CD4-positive, alpha-beta memory T cell (primary cell): ENCODE measurements around the gene PTRH1. TPM values are rescaled to one million over a fixed set of nuclear protein-coding genes. Genes with fewer than 3 reads are reported as not detected.

Source experiments
- CTCF ChIA-PET: fragments of 350-600 bp; sonication (Branson Sonifier 250); formaldehyde crosslinking; loops from one replicate; lab custom pipeline; 2021; ENCODE audit warnings: inconsistent platforms; ENCODE audit not compliant: partially characterized antibody; lab: Charles Lee
- POLR2A ChIA-PET: fragments of 350-600 bp; sonication (Branson Sonifier 250); formaldehyde crosslinking; loops from one replicate; lab custom pipeline; 2021; ENCODE audit not compliant: partially characterized antibody; lab: Charles Lee
- DNase-seq, 5 donors: peaks; one replicate each; pipeline versions ENCODE4 v3.0.0 to v3.0.0-alpha.2; 2020 to 2022; ENCODE audit warnings: mixed read lengths in 1 of 5
- H3K27ac ChIP-seq: one replicate; pipeline ENCODE4 v1.7.0; 2013; ENCODE audit warnings: low read depth, low read length
- H3K27me3 ChIP-seq: 2 replicates; pipeline ENCODE4 v1.7.0; 2013; ENCODE audit warnings: mild to moderate bottlenecking, low read length, moderate library complexity; ENCODE audit not compliant: insufficient read depth
- H3K36me3 ChIP-seq: 2 replicates; pipeline ENCODE4 v1.7.0; 2013; ENCODE audit warnings: mild to moderate bottlenecking, low read length, moderate library complexity; ENCODE audit not compliant: insufficient read depth
- H3K4me1 ChIP-seq: 2 replicates; pipeline ENCODE4 v1.7.0; 2013; ENCODE audit warnings: mild to moderate bottlenecking, low read length, moderate library complexity; ENCODE audit not compliant: insufficient read depth
- H3K4me3 ChIP-seq, 2 donors: one replicate each; pipeline ENCODE4 v1.7.0; 2013; ENCODE audit warnings: low read length in 2 of 2, mild to moderate bottlenecking in 1 of 2
- H3K9me3 ChIP-seq, 2 donors: one replicate each; pipeline ENCODE4 v1.7.0; 2013; ENCODE audit warnings: low read length in 2 of 2, control low read depth in 1 of 2; ENCODE audit not compliant: control insufficient read depth in 1 of 2
- H3K27ac Mint-ChIP-seq, 7 donors: one replicate each; pipeline ENCODE4 v1.8.0; 2020 to 2021; ENCODE audit warnings: mixed read lengths in 7 of 7, mild to moderate bottlenecking in 6 of 7, inconsistent platforms in 3 of 7, moderate library complexity in 3 of 7
- H3K27me3 Mint-ChIP-seq, 2 donors: one replicate each; pipeline ENCODE4 v1.8.0; 2020 to 2021; ENCODE audit warnings: mixed read lengths in 2 of 2
- H3K36me3 Mint-ChIP-seq, 2 donors: one replicate each; pipeline ENCODE4 v1.8.0; 2020 to 2021; ENCODE audit warnings: mixed read lengths in 2 of 2, inconsistent platforms in 1 of 2, mild to moderate bottlenecking in 1 of 2
- H3K4me1 Mint-ChIP-seq, 4 donors: one replicate each; pipeline ENCODE4 v1.8.0; 2020 to 2021; ENCODE audit warnings: mixed read lengths in 4 of 4, mild to moderate bottlenecking in 1 of 4
- H3K4me3 Mint-ChIP-seq, 8 donors: one replicate each; pipeline ENCODE4 v1.8.0; 2020 to 2021; ENCODE audit warnings: mixed read lengths in 8 of 8, mild to moderate bottlenecking in 7 of 8, moderate library complexity in 6 of 8, inconsistent platforms in 3 of 8
- H3K9me3 Mint-ChIP-seq, 8 donors: one replicate each; pipeline ENCODE4 v1.8.0; 2020 to 2021; ENCODE audit warnings: mixed read lengths in 8 of 8, mild to moderate bottlenecking in 5 of 8, inconsistent platforms in 3 of 8, moderate library complexity in 1 of 8
- intact Hi-C: fragments of 100-400 bp; cut with micrococcal nuclease; formaldehyde crosslinking; loops from one replicate; pipeline ENCODE4 v1.15.1; 2023
- polyA plus RNA-seq, 2 donors: library from polyadenylated mRNA; unstranded; fragments of 300-500 nt; fragmentation: Illumina TruSeq; gene quantifications; one replicate each; pipeline ENCODE4 v1.2.3, GENCODE V29; 2021
- total RNA-seq, 2 experiments: library from RNA; stranded (reverse); gene quantifications; one replicate each; pipeline ENCODE4 v1.2.3, GENCODE V29; 2021

PTRH1 gene
- total and polyA plus RNA-seq, 4 experiments from 2014 or later, result 7.3 to 31.1 (median 17.0) TPM

DNA sequence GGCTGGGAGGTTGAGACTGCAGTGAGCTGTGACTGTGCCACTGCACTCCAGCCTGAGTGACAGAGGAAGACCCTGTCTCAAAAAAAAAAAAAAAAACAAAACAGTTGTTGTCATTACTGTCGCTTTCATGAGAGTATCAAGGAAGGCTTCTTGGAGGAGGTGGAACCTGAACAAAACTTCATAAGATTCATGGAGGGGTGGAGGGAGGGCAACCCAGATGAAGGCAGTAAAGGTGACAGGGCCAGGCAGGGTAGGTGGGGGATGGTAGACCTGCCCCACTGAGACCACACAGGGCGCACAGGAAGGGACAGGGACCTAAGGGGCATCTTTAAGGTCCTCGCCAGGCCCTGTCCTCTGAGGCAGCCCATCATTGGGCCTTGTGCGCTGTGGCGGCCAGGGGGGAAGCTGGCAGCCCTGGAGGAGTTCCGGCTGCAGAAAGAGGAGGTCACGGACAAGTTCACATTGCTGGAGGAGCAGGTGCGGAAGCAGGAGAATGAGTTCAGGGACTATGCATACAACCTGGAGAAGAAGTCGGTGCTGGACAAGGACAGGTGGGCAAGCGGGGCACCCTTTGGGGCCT lies 5.2 kb downstream of the PTRH1 start:
- no peak overlapping the region for H3K4me3 ChIP-seq
- no peaks in the 10 kb centered on the region for H3K27me3 ChIP-seq
- H3K9me3 ChIP-seq, result no peaks in the 10 kb centered on the region
- H3K9me3 Mint-ChIP-seq, result peaks cover 0 to 1% (median 0%) of the 10 kb centered on the region in 8 donors
- peak overlapping the region in 2 of 7 donors; percentile 0 to 64 for H3K27ac Mint-ChIP-seq
- no peak for DNase-seq
- no peaks in the 10 kb centered on the region for H3K27me3 Mint-ChIP-seq
- H3K4me1 Mint-ChIP-seq, result peaks cover 14 to 39% (median 25%) of the 10 kb centered on the region in 4 donors
- peaks cover 31% of the 10 kb centered on the region for H3K4me1 ChIP-seq
- POLR2A ChIA-PET, result interaction anchor here (1.1 to 1.8 kb wide), 2 partner anchors 24 to 75 kb away, joined by 3 to 4 read pairs; partner anchors contain the start of gene CDK9
- H3K4me3 Mint-ChIP-seq, result peak overlapping the region in 1 of 8 donors; percentile 69
- intact Hi-C loops, result no loop called here
- CTCF ChIA-PET, result interaction anchor here (1.2 to 3.4 kb wide), 3 partner anchors 24 to 160 kb away, joined by 3 to 19 read pairs (median 5); partner anchors contain the start of gene TOR2A
- peaks cover 0 to under 1% of the 10 kb centered on the region in 2 donors for H3K36me3 Mint-ChIP-seq
- H3K27ac ChIP-seq, result no peak overlapping the region
- no peaks in the 10 kb centered on the region for H3K36me3 ChIP-seq

DNA sequence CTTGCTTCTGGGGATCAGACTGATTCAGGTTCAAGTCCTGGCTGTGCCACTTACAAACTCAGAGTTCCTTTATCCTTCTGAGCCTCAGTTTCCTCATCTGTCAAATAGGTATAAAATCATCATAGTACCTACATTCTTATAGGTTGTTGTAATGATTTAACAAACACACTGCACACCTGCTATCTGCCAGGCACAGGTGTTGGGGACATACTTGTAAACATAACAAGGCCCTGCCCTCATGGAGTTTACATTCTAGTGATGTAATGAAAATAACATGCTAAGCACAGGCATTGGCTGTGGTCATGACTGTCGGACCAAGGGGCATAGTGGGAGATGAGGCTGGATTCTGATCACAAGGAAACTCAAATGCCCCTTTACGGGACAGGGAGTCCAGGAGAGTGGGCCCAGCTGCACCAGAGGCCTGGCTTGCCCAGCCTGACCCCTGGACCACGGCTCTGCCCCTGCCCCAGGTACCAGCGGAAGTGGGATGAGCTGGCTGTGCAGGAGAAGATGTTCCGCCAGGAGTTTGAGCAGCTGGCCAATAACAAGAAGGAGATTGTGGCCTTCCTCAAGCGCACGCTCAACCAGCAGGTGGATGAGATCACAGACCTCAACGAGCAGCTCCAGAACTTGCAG lies 6.4 kb downstream of the PTRH1 start:
- Mint-ChIP-seq H3K9me3 (peaks cover 0 to 1% (median 0%) of the 10 kb centered on the region in 8 donors), H3K4me1 (peaks cover 12 to 35% (median 22%) of the 10 kb centered on the region in 4 donors), H3K27me3 (no peaks in the 10 kb centered on the region), H3K4me3 (no peak overlapping the region), H3K36me3 (no peaks in the 10 kb centered on the region), H3K27ac (no peak overlapping the region)
- no peak overlapping the region for H3K4me3 ChIP-seq
- POLR2A ChIA-PET, result interaction anchor here (1.7 kb wide), 1 partner anchor 26 kb away, joined by 7 read pairs; the partner anchor contains the start of gene TOR2A
- H3K9me3 ChIP-seq, result no peaks in the 10 kb centered on the region
- intact Hi-C loops, result no loop called here
- H3K27ac ChIP-seq, result no peak overlapping the region
- peaks cover 25% of the 10 kb centered on the region for H3K4me1 ChIP-seq
- CTCF ChIA-PET, result interaction anchor here (1.2 to 3.4 kb wide), 5 partner anchors 24 to 212 kb away, joined by 3 to 19 read pairs (median 5); partner anchors contain the start of gene TOR2A
- H3K36me3 ChIP-seq, result no peaks in the 10 kb centered on the region
- no peaks in the 10 kb centered on the region for H3K27me3 ChIP-seq
- DNase-seq, result no peak

DNA sequence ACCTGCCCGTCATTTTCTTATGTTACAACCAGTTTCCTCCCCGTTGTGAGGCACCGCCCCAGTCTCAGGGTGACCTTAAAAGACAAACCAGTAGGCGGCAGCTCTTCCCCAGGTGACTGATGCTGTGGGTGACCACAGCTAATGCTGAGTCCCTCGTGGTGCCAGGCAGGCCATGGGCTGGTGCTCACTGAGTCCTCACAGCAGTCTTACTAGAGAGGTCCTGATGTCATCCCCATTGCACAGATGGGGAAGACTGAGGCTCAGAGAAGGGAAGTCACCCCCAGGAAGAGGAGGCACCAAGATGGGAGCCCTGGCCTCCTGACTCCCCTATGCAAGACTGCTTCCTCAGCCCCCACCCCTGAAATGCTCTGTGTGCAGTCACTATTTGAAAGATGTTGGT lies 7.7 kb downstream of the PTRH1 start:
- Histone ChIP-seq H3K4me3 (no peak overlapping the region), H3K27me3 (no peaks in the 10 kb centered on the region), H3K27ac (no peak overlapping the region), H3K36me3 (no peaks in the 10 kb centered on the region), H3K9me3 (no peaks in the 10 kb centered on the region), H3K4me1 (peaks cover 22% of the 10 kb centered on the region)
- ChIA-PET CTCF (interaction anchor here (1.0 to 1.7 kb wide), 6 partner anchors 8 to 214 kb away, joined by 3 to 6 read pairs (median 4); partner anchors contain the start of genes PTRH1, TOR2A and TTC16), POLR2A (interaction anchor here (1.0 to 1.7 kb wide), 2 partner anchors 8 to 27 kb away, joined by 3 to 7 read pairs; partner anchors contain the start of genes PTRH1, TOR2A and TTC16)
- intact Hi-C loops, result loop anchor here (1.0 kb wide), 1 partner anchor 27 kb away; no protein-coding TSS in a partner anchor
- Mint-ChIP-seq H3K4me3 (no peak overlapping the region), H3K27me3 (no peaks in the 10 kb centered on the region), H3K4me1 (peaks cover 12 to 30% (median 22%) of the 10 kb centered on the region in 4 donors), H3K36me3 (no peaks in the 10 kb centered on the region), H3K27ac (peak overlapping the region in 4 of 7 donors; percentile 21 to 74 (median 61)), H3K9me3 (peaks cover 0 to 1% (median 0%) of the 10 kb centered on the region in 8 donors)
- peak; percentile 42 to 60 (median 59) for DNase-seq

DNA sequence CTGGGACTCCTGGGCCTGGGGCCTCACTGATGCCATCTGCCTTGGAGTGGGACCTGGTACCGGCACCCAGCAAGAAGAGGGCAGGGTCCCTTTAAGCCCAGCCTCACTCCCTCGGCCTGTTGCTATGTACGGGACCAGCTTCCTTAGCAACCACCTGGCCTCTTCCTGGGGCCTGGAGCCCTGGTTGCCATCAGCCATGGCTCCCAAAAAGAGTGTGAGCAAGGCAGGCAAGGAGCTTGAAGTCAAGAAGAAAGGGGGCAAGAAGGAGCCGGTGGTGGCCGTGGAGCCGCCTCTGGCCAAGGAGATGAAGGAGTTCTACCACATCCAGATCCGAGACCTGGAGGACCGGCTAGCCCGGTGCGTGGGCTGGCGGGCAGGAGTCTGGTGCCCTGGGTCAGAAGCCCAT lies 8.6 kb downstream of the PTRH1 start, which contains the start of gene CFAP157:
Gene CFAP157 (plus strand): TSS at position 153 of the 406 bp plus-strand sequence. CDS start 44 bp downstream, at position 197.
- intact Hi-C loops, result loop anchor here (1.0 kb wide), 1 partner anchor 27 kb away; no protein-coding TSS in a partner anchor

DNA sequence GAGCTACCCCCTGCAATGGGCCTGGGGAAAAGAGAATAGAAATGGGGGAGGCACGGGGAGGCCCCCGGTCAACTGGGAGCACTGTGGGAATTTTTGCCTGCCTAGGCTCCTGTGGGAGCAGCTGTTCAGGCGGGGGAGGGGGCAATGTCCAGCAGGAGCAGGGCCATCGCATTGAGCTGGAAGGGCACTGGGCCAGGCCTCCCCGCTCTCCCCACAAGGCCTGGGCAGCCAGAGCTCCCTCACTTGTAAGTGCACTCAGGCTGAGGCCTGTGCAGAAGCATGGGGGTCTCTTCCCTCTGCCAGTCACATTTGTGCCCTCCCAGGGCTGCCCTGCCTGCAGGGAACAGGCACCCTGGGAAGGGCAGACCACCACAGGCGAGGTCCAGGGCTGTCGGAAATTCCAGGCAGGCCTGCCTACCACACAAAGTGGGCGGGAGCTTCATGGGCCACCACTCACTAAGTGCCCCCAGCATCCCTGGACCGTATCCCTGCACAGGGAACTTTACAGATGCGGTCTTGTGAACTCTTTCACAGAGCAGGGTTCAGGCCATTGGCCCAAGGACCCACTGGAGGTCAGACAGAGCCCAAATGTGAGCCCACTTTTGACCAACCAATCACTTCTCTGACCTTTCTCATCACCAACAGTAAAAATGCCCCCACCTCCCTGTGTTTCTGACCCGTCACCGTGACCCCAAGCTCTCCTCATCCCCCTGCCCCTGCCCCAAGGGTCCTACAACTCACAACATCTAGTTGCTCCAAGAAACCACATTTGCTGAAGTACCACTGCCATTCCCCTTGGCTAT lies 9.7 kb downstream of the PTRH1 start:
- Mint-ChIP-seq H3K9me3 (peaks cover 0 to 1% (median 0%) of the 10 kb centered on the region in 8 donors), H3K4me1 (peaks cover 7 to 21% (median 13%) of the 10 kb centered on the region in 4 donors), H3K27ac (peak overlapping the region in 1 of 7 donors; percentile 42), H3K27me3 (no peaks in the 10 kb centered on the region), H3K36me3 (no peaks in the 10 kb centered on the region), H3K4me3 (no peak overlapping the region)
- Histone ChIP-seq H3K27ac (no peak overlapping the region), H3K4me3 (no peak overlapping the region), H3K27me3 (no peaks in the 10 kb centered on the region), H3K4me1 (peaks cover 12% of the 10 kb centered on the region), H3K9me3 (no peaks in the 10 kb centered on the region), H3K36me3 (no peaks in the 10 kb centered on the region)
- POLR2A ChIA-PET, result no interaction called here
- CTCF ChIA-PET, result interaction anchor here (0.9 to 1.6 kb wide), 3 partner anchors 29 to 180 kb away, joined by 3 to 5 read pairs (median 4); partner anchors contain the start of gene TOR2A
- no peak for DNase-seq
- intact Hi-C loops, result no loop called here

More for the DNA sequence above, 8.6 kb downstream of the PTRH1 start, which contains the start of gene CFAP157:
- Histone ChIP-seq H3K27ac (no peak within 1 kb of the TSS), H3K27me3 (no peaks in the 10 kb centered on the region), H3K9me3 (no peaks in the 10 kb centered on the region), H3K36me3 (no peaks in the 10 kb centered on the region), H3K4me1 (peaks cover 22% of the 10 kb centered on the region), H3K4me3 (no peak within 1 kb of the TSS)
- ChIA-PET POLR2A (interaction anchor here (0.8 kb wide), 1 partner anchor 28 kb away, joined by 3 read pairs; the partner anchor contains the start of gene TOR2A), CTCF (interaction anchor here (0.7 to 1.6 kb wide), 2 partner anchors 28 to 162 kb away, joined by 3 to 5 read pairs; partner anchors contain the start of gene TOR2A)
- H3K27ac Mint-ChIP-seq, result peak within 1 kb of the TSS in 5 of 7 donors; percentile 20 to 74 (median 52)
- peaks cover 0 to 1% (median 0%) of the 10 kb centered on the region in 8 donors for H3K9me3 Mint-ChIP-seq
- no peak within 1 kb of the TSS for H3K4me3 Mint-ChIP-seq
- no peaks in the 10 kb centered on the region for H3K36me3 Mint-ChIP-seq
- DNase-seq, result no peak
- H3K4me1 Mint-ChIP-seq, result peaks cover 12 to 30% (median 22%) of the 10 kb centered on the region in 4 donors
- no peaks in the 10 kb centered on the region for H3K27me3 Mint-ChIP-seq

DNA sequence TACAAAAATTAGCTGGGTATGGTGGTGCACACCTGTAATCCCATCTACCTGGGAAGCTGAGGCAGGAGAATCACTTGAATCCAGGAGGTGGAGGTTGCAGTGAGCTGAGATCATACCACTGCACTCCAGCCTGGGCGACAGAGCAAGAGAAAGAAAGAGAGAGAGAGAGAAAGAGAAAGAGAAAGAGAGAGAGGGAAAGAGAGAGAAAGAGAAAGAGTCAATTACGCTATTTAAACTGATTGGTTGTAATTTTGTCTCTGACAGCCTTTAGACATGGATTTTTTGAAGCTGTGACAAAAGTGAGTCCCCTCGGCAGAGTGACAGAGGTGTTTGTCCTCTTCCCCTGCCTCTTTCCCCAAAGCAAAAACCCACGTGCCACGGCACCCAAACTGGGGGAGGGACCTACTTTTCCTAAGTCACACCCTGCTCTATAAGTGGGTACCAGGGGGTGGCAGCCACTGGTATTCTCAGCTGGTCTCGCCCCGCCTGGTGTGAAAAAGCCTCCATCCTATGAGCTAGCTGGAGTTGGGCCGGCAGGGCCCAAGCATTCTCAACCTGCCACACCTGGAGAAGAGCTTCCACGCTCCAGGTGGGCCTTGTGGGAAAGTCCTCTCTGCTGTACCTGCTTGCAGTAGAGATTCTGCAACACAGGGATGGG lies 12.0 kb downstream of the PTRH1 start:
- no peaks in the 10 kb centered on the region for H3K36me3 ChIP-seq
- H3K27me3 Mint-ChIP-seq, result peaks cover 0 to 2% of the 10 kb centered on the region in 2 donors
- no peak for DNase-seq
- no peak overlapping the region for H3K4me3 ChIP-seq
- peaks cover 16% of the 10 kb centered on the region for H3K4me1 ChIP-seq
- POLR2A ChIA-PET, result interaction anchor here (1.0 to 1.6 kb wide), 2 partner anchors 11 to 13 kb away, joined by 3 to 5 read pairs; partner anchors contain the start of genes PTRH1 and TTC16
- CTCF ChIA-PET, result interaction anchor here (0.7 kb wide), 1 partner anchor 78 kb away, joined by 3 read pairs; no protein-coding TSS in a partner anchor
- no peaks in the 10 kb centered on the region for H3K9me3 ChIP-seq
- H3K4me3 Mint-ChIP-seq, result no peak overlapping the region
- H3K27ac Mint-ChIP-seq, result peak overlapping the region in 1 of 7 donors; percentile 69
- peaks cover 0 to 1% (median 0%) of the 10 kb centered on the region in 8 donors for H3K9me3 Mint-ChIP-seq
- H3K4me1 Mint-ChIP-seq, result peaks cover 10 to 32% (median 16%) of the 10 kb centered on the region in 4 donors
- intact Hi-C loops, result no loop called here
- no peak overlapping the region for H3K27ac ChIP-seq
- no peaks in the 10 kb centered on the region for H3K36me3 Mint-ChIP-seq
- no peaks in the 10 kb centered on the region for H3K27me3 ChIP-seq
